LNCAP (cell line): ENCODE data around the gene ITPR1.

ENCODE experiments used
- CTCF ChIP-seq: fragments of 450-650 bp; IDR thresholded peaks from 2 replicates; pipeline ENCODE4 v1.5.1; 2017; ENCODE audit warnings: mild to moderate bottlenecking

Gene ITPR1

GRCh38 chr3:4588466-4588865 is 95.3 kb downstream of the ITPR1 start:
- TF ChIP-seq CTCF: no peak

GRCh38 chr3:4589475-4590097 is 96.4 kb downstream of the ITPR1 start:
- no peak for TF ChIP-seq CTCF

DNA sequence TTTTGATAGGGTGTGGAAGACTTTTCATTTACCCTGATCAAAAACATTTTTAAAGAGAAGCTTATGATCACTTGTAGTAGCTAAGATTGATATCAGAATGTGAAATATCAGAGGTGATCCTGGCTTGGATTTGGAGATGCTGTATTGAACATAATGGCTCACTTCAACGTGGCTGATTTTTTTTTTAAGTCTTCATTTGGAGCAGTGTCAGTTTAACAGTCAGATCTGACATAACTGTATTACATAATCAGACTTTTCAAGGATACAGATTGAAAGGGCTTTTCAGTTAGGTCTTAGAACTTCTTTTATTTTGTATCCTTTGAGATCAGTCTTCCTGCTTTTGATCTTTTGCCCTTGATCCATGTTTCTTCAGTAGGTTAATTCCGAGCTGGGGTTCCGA is 98.5 kb downstream of the ITPR1 start:
- TF ChIP-seq CTCF: no peak

- no peak for TF ChIP-seq CTCF
Measured at GRCh38 chr3:4593014-4593413, 99.9 kb downstream of the ITPR1 start.

GRCh38 chr3:4595710-4596113 is 102.6 kb downstream of the ITPR1 start:
- no peak for TF ChIP-seq CTCF

DNA sequence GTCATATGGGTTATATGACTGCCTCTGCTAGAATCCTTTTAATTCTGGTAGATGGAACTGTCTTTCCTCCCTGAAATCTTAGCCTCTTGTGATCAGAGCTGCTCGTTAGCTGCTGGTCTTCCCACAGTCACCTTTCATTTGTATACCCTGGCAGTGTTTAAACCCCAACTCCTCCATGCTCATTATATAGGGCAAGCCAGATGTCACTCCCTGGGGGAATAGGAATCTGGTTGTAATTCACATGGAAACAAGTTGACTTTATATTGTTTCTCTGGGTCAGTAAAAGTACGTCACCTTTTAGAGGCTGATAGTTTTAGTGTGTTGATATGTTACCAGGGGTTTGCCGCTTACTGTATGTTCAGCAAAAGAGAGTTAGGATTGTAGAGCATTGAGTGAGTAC is 103.5 kb downstream of the ITPR1 start:
- no peak for TF ChIP-seq CTCF

DNA sequence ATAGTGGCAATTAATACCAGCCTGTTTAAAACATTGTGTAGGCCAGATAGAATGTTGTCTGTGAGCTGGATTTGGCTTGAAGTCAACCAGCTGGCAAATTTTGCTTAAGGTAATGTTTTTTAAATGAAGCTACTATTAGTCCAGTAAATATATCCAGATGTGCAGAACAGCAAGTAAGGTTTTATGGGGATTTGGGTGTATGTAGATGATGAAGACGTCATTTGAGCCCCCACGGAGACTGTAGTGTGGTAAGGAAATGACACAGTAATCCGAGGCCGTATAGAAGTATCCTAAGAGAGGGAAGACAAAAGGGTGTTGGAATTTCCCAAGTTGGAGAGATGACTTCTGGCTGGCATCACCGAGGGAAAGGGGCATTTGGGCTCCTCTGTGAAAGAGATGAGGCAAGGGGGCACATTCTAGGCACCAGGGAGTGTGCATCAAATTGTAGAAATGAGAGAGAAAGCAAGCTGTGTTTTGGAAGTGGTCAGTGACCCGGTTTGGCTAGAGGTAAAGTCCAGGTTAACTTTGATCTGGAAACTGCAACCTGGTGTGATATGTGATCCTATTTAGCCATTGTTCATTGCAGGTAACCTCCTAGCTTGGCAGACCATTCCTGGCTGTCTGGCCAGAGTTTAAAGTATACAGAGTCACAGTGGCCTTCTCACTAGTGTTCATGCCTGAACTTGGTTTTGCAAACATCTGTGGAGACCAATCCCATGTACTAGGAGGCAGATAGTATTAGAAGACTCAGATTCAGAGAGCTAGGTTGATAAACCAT is 104.2 kb downstream of the ITPR1 start:
- TF ChIP-seq CTCF: no peak
